Bronchial epithelial cell (primary cell): Measurements from ENCODE around the gene IFI44L. TPM values are rescaled to one million over a fixed set of nuclear protein-coding genes. Genes with fewer than 3 reads are reported as not detected.

ENCODE experiments used
- DNase-seq: peaks from one replicate; pipeline ENCODE4 v3.0.0-alpha.2; 2010; ENCODE audit warnings: low read depth
- FAIRE-seq: peaks from 2 replicates; lab custom pipeline; 2011; peaks lifted over from hg19 to GRCh38; lab: Jason Lieb, UNC
- H3K27me3 ChIP-seq: 2 replicates; pipeline ENCODE4 v1.5.1; 2011; ENCODE audit warnings: low read length; ENCODE audit not compliant: control insufficient read depth, insufficient read depth
- H3K36me3 ChIP-seq: 2 replicates; pipeline ENCODE4 v1.5.1; 2011; ENCODE audit warnings: low read length; ENCODE audit not compliant: control insufficient read depth, insufficient read depth
- H3K4me3 ChIP-seq: 2 replicates; pipeline ENCODE4 v1.5.1; 2011; ENCODE audit warnings: mild to moderate bottlenecking, low read depth, low read length, control low read depth
- CTCF ChIP-seq: IDR thresholded peaks from 2 replicates; pipeline ENCODE4 v1.5.1; 2011; ENCODE audit warnings: mild to moderate bottlenecking, moderate library complexity, low read length, control low read depth, inconsistent platforms; ENCODE audit not compliant: insufficient read depth, severe bottlenecking
- total RNA-seq: library from RNA; depleted of rRNA; stranded (reverse); fragments of >200 nt; gene quantifications from 2 replicates; pipeline ENCODE4 v1.2.1, GENCODE V29; 2014

IFI44L gene
- total RNA-seq, 1 donor from 2014 or later = not detected

GRCh38 chr1:78607334-78607927, 12.8 kb upstream of the IFI44L start:
- Histone ChIP-seq H3K36me3 (no peaks in the 10 kb centered on the region), H3K4me3 (no peak overlapping the region), H3K27me3 (no peaks in the 10 kb centered on the region)
- TF ChIP-seq CTCF = peak; percentile 35
- DNase-seq (peak; percentile 38), FAIRE-seq (no peak)

DNA sequence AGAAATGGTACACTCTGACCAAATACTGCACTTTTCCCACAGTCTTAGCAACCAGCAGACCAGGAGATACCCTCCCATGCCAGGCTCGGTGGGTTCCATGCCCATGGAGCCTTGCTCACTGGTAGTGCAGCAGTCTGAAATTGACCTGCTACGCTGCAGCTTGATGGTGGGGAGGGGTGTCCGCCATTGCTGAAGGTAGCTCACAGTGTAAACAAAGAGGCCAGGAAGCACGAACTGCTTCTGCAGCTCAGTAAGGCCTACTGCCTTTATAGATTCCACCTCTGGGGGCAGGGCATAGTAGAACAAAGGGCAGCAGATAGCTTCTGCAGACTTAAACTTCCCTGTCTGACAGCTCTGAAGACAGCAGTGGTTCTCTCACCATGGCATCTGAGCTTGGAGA, 12.3 kb upstream of the IFI44L start:
- Histone ChIP-seq H3K27me3 (no peaks in the 10 kb centered on the region), H3K36me3 (no peaks in the 10 kb centered on the region), H3K4me3 (no peak overlapping the region)
- FAIRE-seq = no peak
- TF ChIP-seq CTCF = no peak
- no peak for DNase-seq

GRCh38 chr1:78617615-78618026, 2.6 kb upstream of the IFI44L start:
- peak; percentile 78 for TF ChIP-seq CTCF
- FAIRE-seq = peak; percentile 58

DNA sequence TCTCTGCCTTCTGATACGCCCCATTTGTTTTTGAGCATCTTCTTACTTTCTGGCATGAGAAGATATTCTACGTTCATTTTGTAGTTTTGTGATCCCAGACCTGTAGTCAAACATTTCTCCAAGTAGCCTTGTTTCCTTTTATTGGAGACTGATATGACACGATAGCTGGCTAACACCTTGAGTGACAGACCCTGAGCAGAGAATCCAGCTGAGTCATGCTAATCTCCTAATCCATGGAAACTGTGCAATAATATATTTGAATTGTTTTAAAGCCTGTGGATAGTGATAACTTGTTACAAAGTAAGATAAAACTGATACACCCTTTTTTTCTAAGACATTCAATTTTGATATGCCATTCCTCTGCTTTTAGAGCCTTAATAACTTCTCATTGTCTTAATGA, 1.2 kb upstream of the IFI44L start:
- no peak for FAIRE-seq
- DNase-seq = no peak
- Histone ChIP-seq H3K27me3 (no peaks in the 10 kb centered on the region), H3K36me3 (no peaks in the 10 kb centered on the region), H3K4me3 (no peak overlapping the region)
- no peak for TF ChIP-seq CTCF

More at GRCh38 chr1:78617615-78618026, 2.6 kb upstream of the IFI44L start:
- H3K36me3 ChIP-seq = no peaks in the 10 kb centered on the region
- H3K4me3 ChIP-seq = no peak overlapping the region
- no peaks in the 10 kb centered on the region for H3K27me3 ChIP-seq
- DNase-seq = peak; percentile 73

DNA sequence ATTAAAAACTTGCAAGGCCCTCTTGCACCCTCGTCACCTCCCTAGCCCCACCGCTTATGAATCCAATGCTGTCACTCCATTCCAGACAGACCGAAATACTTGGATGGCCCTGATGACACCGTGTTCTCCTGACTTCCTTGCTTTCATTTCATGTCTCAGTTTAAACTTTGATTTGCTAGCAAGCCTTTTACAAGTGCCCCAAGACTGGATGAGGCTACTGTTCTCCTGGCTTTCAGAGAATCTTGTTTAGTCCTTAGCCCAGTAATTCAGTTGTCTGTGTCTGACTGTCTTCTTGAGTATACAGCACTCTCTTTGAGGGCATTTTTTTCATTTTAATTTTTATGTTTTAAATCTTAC, 824 bp upstream of the IFI44L start:
- FAIRE-seq = no peak
- no peak for DNase-seq
- TF ChIP-seq CTCF = no peak
- Histone ChIP-seq H3K36me3 (no peaks in the 10 kb centered on the region), H3K4me3 (no peak overlapping the region), H3K27me3 (no peaks in the 10 kb centered on the region)

- DNase-seq = no peak
- H3K27me3 ChIP-seq = no peaks in the 10 kb centered on the region
- no peak for TF ChIP-seq CTCF
- no peaks in the 10 kb centered on the region for H3K36me3 ChIP-seq
- H3K4me3 ChIP-seq = no peak overlapping the region
- no peak for FAIRE-seq
These were observed 418 bp downstream of the IFI44L start for GRCh38 chr1:78620666-78621065.
